Fibroblast of skin of back (primary cell): ENCODE results near the gene CEP72.
"Not testable (repeated sequence)": the region's sequence is repeated elsewhere in the genome, so short reads cannot be mapped to it uniquely, and the experiment has no call there.

Experiments used
- DNase-seq: peaks from one replicate; pipeline ENCODE4 v3.0.0-alpha.2; 2013

Gene CEP72

GRCh38 chr5:673161-673830 is 61.2 kb downstream of the CEP72 start:
- DNase-seq, result no peak

GRCh38 chr5:673831-674629 is 61.9 kb downstream of the CEP72 start:
- DNase-seq, result no peak

- DNase-seq, result no peak
Measured at GRCh38 chr5:674630-675011, 62.5 kb downstream of the CEP72 start.

- DNase-seq, result no peak
Measured at GRCh38 chr5:675111-675870, 63.2 kb downstream of the CEP72 start.

GRCh38 chr5:675871-676698 is 63.9 kb downstream of the CEP72 start:
- no peak for DNase-seq

GRCh38 chr5:676699-677076 is 64.5 kb downstream of the CEP72 start:
- no peak for DNase-seq

- DNase-seq, result no peak
Measured at GRCh38 chr5:677131-678101, 65.3 kb downstream of the CEP72 start.

- not testable (repeated sequence) for DNase-seq
Measured at GRCh38 chr5:678521-678920, 66.4 kb downstream of the CEP72 start.

GRCh38 chr5:679166-679895 is 67.2 kb downstream of the CEP72 start:
- DNase-seq, result not testable (repeated sequence)

- not testable (repeated sequence) for DNase-seq
Measured at GRCh38 chr5:680118-680795, 68.1 kb downstream of the CEP72 start.

GRCh38 chr5:680836-681235 is 68.7 kb downstream of the CEP72 start:
- DNase-seq, result not testable (repeated sequence)

- DNase-seq, result not testable (repeated sequence)
Measured at GRCh38 chr5:681317-682191, 69.4 kb downstream of the CEP72 start.

GRCh38 chr5:682216-682615 is 70.1 kb downstream of the CEP72 start:
- not testable (repeated sequence) for DNase-seq

GRCh38 chr5:682651-683358 is 70.7 kb downstream of the CEP72 start:
- not testable (repeated sequence) for DNase-seq

GRCh38 chr5:683551-684481 is 71.7 kb downstream of the CEP72 start:
- DNase-seq, result no peak

GRCh38 chr5:684751-685216 is 72.6 kb downstream of the CEP72 start:
- no peak for DNase-seq
